K562 (cell line): Measurements from ENCODE around the gene C17orf113. TPM values are rescaled to one million over a fixed set of nuclear protein-coding genes. Genes with fewer than 3 reads are reported as not detected.

ENCODE experiments used
- CSDE1 ChIP-seq, 2 experiments: fragments of 450-650 bp; IDR thresholded peaks; 2 replicates each; pipeline ENCODE4 v1.6.1; 2016; ENCODE audit warnings: mild to moderate bottlenecking in 1 of 2
- CTBP1 ChIP-seq: fragments of 450-650 bp; IDR thresholded peaks from 2 replicates; pipeline ENCODE4 v1.6.1; 2016; ENCODE audit warnings: borderline replicate concordance
- E2F8 ChIP-seq: fragments of 450-650 bp; IDR thresholded peaks from 2 replicates; pipeline ENCODE4 v1.7.1; 2018; ENCODE audit warnings: mild to moderate bottlenecking, low read depth; ENCODE audit not compliant: partially characterized antibody
- E4F1 ChIP-seq: fragments of 250-450 bp; sonication (Bioruptor Pico); IDR thresholded peaks from 2 replicates; pipeline ENCODE4 v1.5.0; 2021; ENCODE audit warnings: mild to moderate bottlenecking, borderline replicate concordance
- EGR1 ChIP-seq: fragments of 450-650 bp; conservative IDR thresholded peaks from 2 replicates; pipeline ENCODE4 v1.6.1; 2017; ENCODE audit warnings: mild to moderate bottlenecking
- ELK3 ChIP-seq: fragments of 450-650 bp; formaldehyde crosslinking; IDR thresholded peaks from 2 replicates; pipeline ENCODE4 v1.4.0; 2020; ENCODE audit warnings: mild to moderate bottlenecking
- GMEB1 ChIP-seq: fragments of 250-450 bp; sonication (Bioruptor Pico); IDR thresholded peaks from 2 replicates; pipeline ENCODE4 v1.4.0; 2020; ENCODE audit warnings: mild to moderate bottlenecking
- MNT ChIP-seq, 2 experiments: fragments of 450-650 bp; conservative IDR thresholded peaks; 2 replicates each; pipeline ENCODE4 v1.6.1; 2017; ENCODE audit warnings: mild to moderate bottlenecking in 2 of 2, moderate library complexity in 2 of 2
- NCOA1 ChIP-seq: fragments of 450-650 bp; IDR thresholded peaks from 2 replicates; pipeline ENCODE4 v1.6.1; 2016; ENCODE audit warnings: low read depth
- NFRKB ChIP-seq: fragments of 450-650 bp; IDR thresholded peaks from 2 replicates; pipeline ENCODE4 v1.6.1; 2016; ENCODE audit warnings: low read depth
- SNRNP70 ChIP-seq: fragments of 200-400 bp; formaldehyde crosslinking; optimal IDR thresholded peaks from 2 replicates; pipeline ENCODE3; 2017; ENCODE audit warnings: low read depth, low read length
- TAF9B ChIP-seq: fragments of 450-650 bp; IDR thresholded peaks from 2 replicates; pipeline ENCODE4 v1.6.1; 2018; ENCODE audit warnings: mild to moderate bottlenecking; ENCODE audit not compliant: partially characterized antibody
- TCF7L2 ChIP-seq: fragments of 150-350 bp; IDR thresholded peaks from 2 replicates; pipeline ENCODE4 v1.6.1; 2016; ENCODE audit warnings: low read depth, mild to moderate bottlenecking, low read length, moderate library complexity
- ZBTB7A ChIP-seq: IDR thresholded peaks from 2 replicates; pipeline ENCODE4 v1.6.1; 2011; ENCODE audit warnings: low read depth, mild to moderate bottlenecking, low read length, moderate library complexity, borderline replicate concordance; ENCODE audit not compliant: control insufficient read depth
- ZNF12 ChIP-seq: sonication (generic); formaldehyde crosslinking; IDR thresholded peaks from 2 replicates; pipeline ENCODE4 v1.4.0; 2020; ENCODE audit warnings: mild to moderate bottlenecking, missing genetic modification reagents
- ZNF584 ChIP-seq: fragments of 200-800 bp; sonication (Bioruptor generic); IDR thresholded peaks from 2 replicates; pipeline ENCODE4 v1.6.1; 2016; ENCODE audit warnings: low read depth, mild to moderate bottlenecking, missing genetic modification characterization, missing compliant biosample characterization
- ZNF717 ChIP-seq: fragments of 250-450 bp; sonication (Bioruptor Pico); IDR thresholded peaks from 2 replicates; pipeline ENCODE4 v1.5.0; 2021
- polyA plus RNA-seq, 8 experiments: library from polyadenylated mRNA; depleted of rRNA in 4 of 8; stranded (reverse) in 5 of 8; unstranded in 3 of 8; fragments of >200 nt; fragmentation: Nextera tagmentation in 2 of 8; fragmentation: Illumina TruSeq in 1 of 8; extraction: Ambion mirVana in 2 of 8; extraction: Trizol in 1 of 8; gene quantifications; 2 replicates each; pipeline versions ENCODE4 v1.2.1 to v1.2.3, GENCODE V29; 2011 to 2014; ENCODE audit warnings: inconsistent platforms in 1 of 8, missing spikeins in 1 of 8
- total RNA-seq, 7 experiments: library from RNA; depleted of rRNA in 6 of 7; stranded (reverse); fragments of >200 nt in 6 of 7; fragmentation: Illumina TruSeq in 2 of 7; extraction: Trizol in 2 of 7; gene quantifications; 2 replicates each; pipeline versions ENCODE4 v1.2.1 to v1.2.3, GENCODE V29; 2011 to 2021; ENCODE audit warnings: low replicate concordance in 1 of 7

The C17orf113 gene
- total and polyA plus RNA-seq, 9 of the 15 experiments (the other 6 are each of a cell fraction or from before 2014, with no cell fraction given) = 0.10 to 1.2 (median 0.31) TPM

- TF ChIP-seq E4F1 (CRISPR knock-in tag) = no peak
- TF ChIP-seq EGR1 = peak; percentile 84
- no peak for TF ChIP-seq ELK3 (CRISPR knock-in tag)
- TF ChIP-seq ZNF12 = no peak
- TF ChIP-seq GMEB1 (CRISPR knock-in tag) = peak; percentile 37; the same call in 1 of the 2 replicates
- TF ChIP-seq ZNF717 (CRISPR knock-in tag) = no peak
- TF ChIP-seq ZBTB7A = peak; percentile 26; the same call in 1 of the 2 replicates
- no peak for TF ChIP-seq SNRNP70
- no peak for TF ChIP-seq CSDE1 (IDR thresholded peaks at IDR 0.05)
- TF ChIP-seq NFRKB = no peak
- TF ChIP-seq CTBP1 = peak; percentile 60
- TF ChIP-seq NCOA1 = no peak
- TF ChIP-seq MNT (conservative IDR thresholded peaks at IDR 0.05) = peak; percentile 61 to 77; a peak in 3 of 4 replicates
- no peak for TF ChIP-seq TCF7L2
- no peak for TF ChIP-seq ZNF584 (CRISPR knock-in tag)
- TF ChIP-seq TAF9B = peak; percentile 74
- TF ChIP-seq E2F8 = peak; percentile 79
Observed at GRCh38 chr17:42019509-42020404, 30.6 kb downstream of the C17orf113 start, which contains the start of gene NKIRAS2 (continued).
